ENCODE data around the gene KCNK2. TPM values are rescaled to one million over a fixed set of nuclear protein-coding genes. Genes with fewer than 3 reads are reported as not detected.

Gene KCNK2
- total RNA-seq, 1 experiment from 2014 or later: 0.44 TPM

DNA sequence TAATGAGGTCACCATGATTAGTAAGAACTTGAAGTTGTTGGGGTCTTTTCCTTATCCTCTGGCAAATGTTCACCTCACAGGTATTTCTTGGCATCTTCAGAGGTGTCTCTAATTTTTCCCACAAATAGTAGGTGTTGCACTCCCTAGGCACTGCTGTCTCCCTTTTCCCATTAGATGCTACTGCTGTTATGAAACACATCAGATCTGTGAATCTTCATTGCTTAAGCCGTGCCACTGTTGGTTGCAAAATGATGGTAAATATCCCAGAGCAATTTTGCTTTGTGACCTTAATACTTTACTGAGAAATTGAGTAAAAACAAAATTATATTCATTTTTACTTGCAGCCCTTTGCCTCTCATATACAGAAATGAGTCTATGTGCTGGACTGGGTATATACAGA lies 169.6 kb downstream of the KCNK2 start:
- no peak overlapping the region for H2BK5ac ChIP-seq (ENCODE audit: insufficient read length, low read length)
- H2BK20ac ChIP-seq (ENCODE audit: low read depth, low read length, poor library complexity, severe bottlenecking): no peak overlapping the region
- no peak overlapping the region for H3T11ph ChIP-seq (ENCODE audit: low read length)
- no peaks in the 10 kb centered on the region for H3K9me3 ChIP-seq (ENCODE audit: control insufficient read depth, low read depth, low read length)
- no peak overlapping the region for H2AFZ ChIP-seq (ENCODE audit: low read length)
- no peak overlapping the region for H3K23ac ChIP-seq (ENCODE audit: insufficient read length, low read depth, low read length)
- no peaks in the 10 kb centered on the region for H3K23me2 ChIP-seq (ENCODE audit: insufficient read length, low read depth, low read length, poor library complexity, severe bottlenecking)
- no peak overlapping the region for H4K8ac ChIP-seq (replicated peaks; ENCODE audit: insufficient read length, low read depth, low read length)
- H4K91ac ChIP-seq (ENCODE audit: insufficient read length, low read depth, low read length): no peak overlapping the region
- no peak overlapping the region for H3K27ac ChIP-seq (ENCODE audit: insufficient read length, low read depth, low read length)
- H3K56ac ChIP-seq (ENCODE audit: insufficient read length, low read depth, low read length): no peak overlapping the region
- H3K79me2 ChIP-seq (ENCODE audit: insufficient read depth, low read length): no peaks in the 10 kb centered on the region
- TF ChIP-seq, protein P1, sequence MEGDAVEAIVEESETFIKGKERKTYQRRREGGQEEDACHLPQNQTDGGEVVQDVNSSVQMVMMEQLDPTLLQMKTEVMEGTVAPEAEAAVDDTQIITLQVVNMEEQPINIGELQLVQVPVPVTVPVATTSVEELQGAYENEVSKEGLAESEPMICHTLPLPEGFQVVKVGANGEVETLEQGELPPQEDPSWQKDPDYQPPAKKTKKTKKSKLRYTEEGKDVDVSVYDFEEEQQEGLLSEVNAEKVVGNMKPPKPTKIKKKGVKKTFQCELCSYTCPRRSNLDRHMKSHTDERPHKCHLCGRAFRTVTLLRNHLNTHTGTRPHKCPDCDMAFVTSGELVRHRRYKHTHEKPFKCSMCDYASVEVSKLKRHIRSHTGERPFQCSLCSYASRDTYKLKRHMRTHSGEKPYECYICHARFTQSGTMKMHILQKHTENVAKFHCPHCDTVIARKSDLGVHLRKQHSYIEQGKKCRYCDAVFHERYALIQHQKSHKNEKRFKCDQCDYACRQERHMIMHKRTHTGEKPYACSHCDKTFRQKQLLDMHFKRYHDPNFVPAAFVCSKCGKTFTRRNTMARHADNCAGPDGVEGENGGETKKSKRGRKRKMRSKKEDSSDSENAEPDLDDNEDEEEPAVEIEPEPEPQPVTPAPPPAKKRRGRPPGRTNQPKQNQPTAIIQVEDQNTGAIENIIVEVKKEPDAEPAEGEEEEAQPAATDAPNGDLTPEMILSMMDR (conservative IDR thresholded peaks at IDR 0.05): no peak
- WGBS (ENCODE audit: extremely low coverage, insufficient read length, low lambda C conversion rate): no CpG with 5 or more reads among the region's 1 CpG
- H3K9ac ChIP-seq (ENCODE audit: extremely low read depth, insufficient read length, low read length): no peak overlapping the region
- no peak overlapping the region for H2BK12ac ChIP-seq (ENCODE audit: insufficient read length, low read depth, low read length)
- no peak overlapping the region for H3K14ac ChIP-seq (ENCODE audit: insufficient read depth, low read length)
- no peaks in the 10 kb centered on the region; a peak in 1 of 5 replicates for H3K9me3 Mint-ChIP-seq
- H2BK120ac ChIP-seq (ENCODE audit: low read depth, low read length, poor library complexity, severe bottlenecking): no peak overlapping the region
- H3K79me1 ChIP-seq (ENCODE audit: insufficient read depth, low read depth, low read length, poor library complexity, severe bottlenecking): no peaks in the 10 kb centered on the region
- H3K27me3 ChIP-seq (ENCODE audit: insufficient read depth, low read length): no peaks in the 10 kb centered on the region
- H3K4me1 ChIP-seq (ENCODE audit: insufficient read depth, low read length): no peaks in the 10 kb centered on the region
- no peaks in the 10 kb centered on the region for H3K36me3 Mint-ChIP-seq (ENCODE audit: insufficient read depth in 1 of 3, low read depth in 3 of 3)
- H3K27me3 Mint-ChIP-seq (ENCODE audit: low read depth): no peaks in the 10 kb centered on the region
- no peak overlapping the region for H3K27ac Mint-ChIP-seq
- H3K4ac ChIP-seq (ENCODE audit: low read depth, low read length): no peak overlapping the region
- DNase-seq: no peak
- H4K20me1 ChIP-seq (ENCODE audit: control insufficient read depth, insufficient read depth, insufficient read length): no peaks in the 10 kb centered on the region
- H2AK5ac ChIP-seq (ENCODE audit: insufficient read length, low read length): no peak overlapping the region
- H3K18ac ChIP-seq (ENCODE audit: insufficient read length, low read depth, low read length): no peak overlapping the region
- H2BK15ac ChIP-seq (ENCODE audit: low read depth, low read length): no peak overlapping the region
- H3K4me2 ChIP-seq (ENCODE audit: insufficient read depth, insufficient read length, low read length): no peak overlapping the region
- H3K4me3 Mint-ChIP-seq: no peak overlapping the region
- no peaks in the 10 kb centered on the region for H3K4me1 Mint-ChIP-seq
- H4K5ac ChIP-seq (ENCODE audit: insufficient read length, low read depth, low read length): no peak overlapping the region
